HG03575 (cell line): ENCODE results near the gene DIP2B.

ENCODE experiments used
- ATAC-seq: cut with Tn5 transposase; IDR thresholded peaks from one replicate; pipeline ENCODE4 v1.9.1; 2021; ENCODE audit not compliant: unreplicated experiment, insufficient number of reproducible peaks, low FRiP score; ENCODE audit errors: extremely low read depth

Gene DIP2B

GRCh38 chr12:50569321-50569720, 64.5 kb downstream of the DIP2B start:
- ATAC-seq: no peak

GRCh38 chr12:50569876-50570275, 65.1 kb downstream of the DIP2B start:
- ATAC-seq: no peak

- ATAC-seq: no peak
These were observed 67.0 kb downstream of the DIP2B start for GRCh38 chr12:50571786-50572185.

- no peak for ATAC-seq
These were observed 67.5 kb downstream of the DIP2B start for GRCh38 chr12:50572287-50572686.

- ATAC-seq: no peak
These were observed 68.0 kb downstream of the DIP2B start for GRCh38 chr12:50572760-50573159.

GRCh38 chr12:50573271-50573670, 68.5 kb downstream of the DIP2B start:
- no peak for ATAC-seq

- ATAC-seq: no peak
These were observed 70.0 kb downstream of the DIP2B start for GRCh38 chr12:50574601-50575348.

GRCh38 chr12:50579757-50580267, 75.0 kb downstream of the DIP2B start:
- ATAC-seq: no peak

- no peak for ATAC-seq
These were observed 75.7 kb downstream of the DIP2B start for GRCh38 chr12:50580436-50580835.

- ATAC-seq: no peak
These were observed 76.7 kb downstream of the DIP2B start for GRCh38 chr12:50581226-50582184.

- ATAC-seq: no peak
These were observed 79.3 kb downstream of the DIP2B start for GRCh38 chr12:50584135-50584534.

GRCh38 chr12:50589650-50590435, 85.1 kb downstream of the DIP2B start:
- ATAC-seq: no peak

- no peak for ATAC-seq
These were observed 86.1 kb downstream of the DIP2B start for GRCh38 chr12:50590869-50591268.

- ATAC-seq: no peak
These were observed 90.9 kb downstream of the DIP2B start for GRCh38 chr12:50595667-50596066.

GRCh38 chr12:50597200-50598195, 92.7 kb downstream of the DIP2B start:
- peak; percentile 49 for ATAC-seq

GRCh38 chr12:50598321-50598862, 93.6 kb downstream of the DIP2B start:
- ATAC-seq: no peak

GRCh38 chr12:50599366-50600095, 94.7 kb downstream of the DIP2B start:
- no peak for ATAC-seq
